DND-41 (cell line): ENCODE results near the gene SLC38A3.

Experiments used
- ATAC-seq: fragments of 200-7000 bp; cut with Tn5 transposase; 3 replicates; pipeline ENCODE4 v1.9.1; 2021; ENCODE audit warnings: low read depth; ENCODE audit not compliant: insufficient read depth
- DNase-seq: peaks from one replicate; pipeline ENCODE4 v3.0.0-alpha.2; 2020
- H2AFZ ChIP-seq: 2 replicates; pipeline ENCODE4 v1.6.0; 2012; ENCODE audit warnings: low read depth, low read length
- H3K27ac ChIP-seq: 2 replicates; pipeline ENCODE4 v1.5.1; 2012; ENCODE audit warnings: low read length, inconsistent platforms
- H3K27me3 ChIP-seq: fragments of 200-600 bp; sonication (generic); 2 replicates; pipeline ENCODE4 v1.6.0; 2012; ENCODE audit warnings: low read length, mild to moderate bottlenecking, inconsistent platforms; ENCODE audit not compliant: insufficient read depth, poor library complexity
- H3K36me3 ChIP-seq: 2 replicates; pipeline ENCODE4 v1.5.1; 2012; ENCODE audit warnings: low read length, inconsistent platforms; ENCODE audit not compliant: insufficient read depth
- H3K4me1 ChIP-seq: 2 replicates; pipeline ENCODE4 v1.5.1; 2012; ENCODE audit warnings: mild to moderate bottlenecking, low read length; ENCODE audit not compliant: insufficient read depth
- H3K4me2 ChIP-seq: 2 replicates; pipeline ENCODE4 v1.6.0; 2012; ENCODE audit warnings: mild to moderate bottlenecking, moderate library complexity, low read length, inconsistent platforms; ENCODE audit not compliant: insufficient read depth
- H3K4me3 ChIP-seq, 2 experiments: fragments of 200-600 bp in 1 of 2; shearing (Covaris generic) in 1 of 2; 2 replicates each; pipeline ENCODE4 v1.5.1; 2012 to 2016; ENCODE audit warnings: inconsistent platforms in 2 of 2, low read length in 2 of 2, mild to moderate bottlenecking in 2 of 2, low read depth in 1 of 2, moderate library complexity in 1 of 2
- H3K79me2 ChIP-seq: 2 replicates; pipeline ENCODE4 v1.6.0; 2012; ENCODE audit warnings: low read length, inconsistent platforms; ENCODE audit not compliant: insufficient read depth
- H3K9ac ChIP-seq: 2 replicates; pipeline ENCODE4 v1.6.0; 2012; ENCODE audit warnings: low read depth, mild to moderate bottlenecking, inconsistent platforms, low read length, moderate library complexity
- H3K9me3 ChIP-seq: 2 replicates; pipeline ENCODE4 v1.5.1; 2012; ENCODE audit warnings: low read length, moderate library complexity, mild to moderate bottlenecking, inconsistent platforms; ENCODE audit not compliant: insufficient read depth, severe bottlenecking
- H4K20me1 ChIP-seq: 2 replicates; pipeline ENCODE4 v1.6.0; 2012; ENCODE audit warnings: low read length; ENCODE audit not compliant: insufficient read depth
- CTCF ChIP-seq: IDR thresholded peaks from 2 replicates; pipeline ENCODE4 v1.5.1; 2012; ENCODE audit warnings: borderline replicate concordance, low read length, moderate library complexity, mild to moderate bottlenecking; ENCODE audit not compliant: poor library complexity, severe bottlenecking; ENCODE audit errors: extremely low read depth
- EZH2 ChIP-seq: IDR thresholded peaks from 3 replicates; pipeline ENCODE4 v1.6.1; 2012; ENCODE audit warnings: borderline replicate concordance, low read depth, mild to moderate bottlenecking, moderate library complexity, low read length, inconsistent platforms; ENCODE audit not compliant: severe bottlenecking

SLC38A3 gene

GRCh38 chr3:50204804-50205412 is at the start of gene SLC38A3:
Gene SLC38A3, plus strand, starts transcription at chr3:50205271. Its CDS starts 8,929 bp downstream, at chr3:50214200.
- H3K36me3 ChIP-seq, result no peaks in the 10 kb centered on the region
- ATAC-seq, result peak; percentile 55; the same call in 1 of the 3 replicates
- H4K20me1 ChIP-seq, result peaks cover 9% of the 10 kb centered on the region; the same call in 1 of the 2 replicates
- no peak within 1 kb of the TSS for H3K4me3 ChIP-seq
- TF ChIP-seq CTCF (no peak), EZH2 (no peak)
- H3K9me3 ChIP-seq, result no peaks in the 10 kb centered on the region
- H2AFZ ChIP-seq, result no peak within 1 kb of the TSS
- no peak within 1 kb of the TSS for H3K4me2 ChIP-seq
- H3K9ac ChIP-seq, result no peak within 1 kb of the TSS
- H3K27me3 ChIP-seq, result peaks cover 40% of the 10 kb centered on the region
- no peak for DNase-seq
- H3K27ac ChIP-seq, result no peak within 1 kb of the TSS
- no peaks in the 10 kb centered on the region for H3K4me1 ChIP-seq
- H3K79me2 ChIP-seq, result no peaks in the 10 kb centered on the region

- H3K79me2 ChIP-seq, result no peaks in the 10 kb centered on the region
- no peaks in the 10 kb centered on the region for H3K4me1 ChIP-seq
- TF ChIP-seq CTCF (no peak), EZH2 (no peak)
- no peaks in the 10 kb centered on the region for H3K9me3 ChIP-seq
- H3K4me3 ChIP-seq, result no peak overlapping the region
- no peaks in the 10 kb centered on the region for H4K20me1 ChIP-seq
- DNase-seq, result no peak
- no peak overlapping the region for H3K9ac ChIP-seq
- no peak for ATAC-seq
- no peaks in the 10 kb centered on the region for H3K27me3 ChIP-seq
- H3K36me3 ChIP-seq, result no peaks in the 10 kb centered on the region
- no peak overlapping the region for H2AFZ ChIP-seq
- H3K4me2 ChIP-seq, result no peak overlapping the region
- H3K27ac ChIP-seq, result no peak overlapping the region
These were observed 49.6 kb upstream of the SLC38A3 start for GRCh38 chr3:50155491-50155878.

GRCh38 chr3:50155891-50156290 is 49.2 kb upstream of the SLC38A3 start:
- Histone ChIP-seq H3K4me2 (no peak overlapping the region), H3K9ac (no peak overlapping the region)
- no peak for TF ChIP-seq CTCF
- no peak for TF ChIP-seq EZH2

More at GRCh38 chr3:50155891-50156290, 49.2 kb upstream of the SLC38A3 start:
- Histone ChIP-seq H3K27me3 (no peaks in the 10 kb centered on the region), H3K79me2 (no peaks in the 10 kb centered on the region), H3K4me1 (no peaks in the 10 kb centered on the region), H3K4me3 (no peak overlapping the region), H3K27ac (no peak overlapping the region), H2AFZ (no peak overlapping the region), H4K20me1 (no peaks in the 10 kb centered on the region), H3K36me3 (no peaks in the 10 kb centered on the region), H3K9me3 (no peaks in the 10 kb centered on the region)
- ATAC-seq (no peak), DNase-seq (no peak)
